Ishikawa (cell line): ENCODE data around the gene CTF1.

Experiments
- CEBPB ChIP-seq: IDR thresholded peaks from 2 replicates; pipeline ENCODE4 v1.6.1; 2012
- CREB1 ChIP-seq: IDR thresholded peaks from 2 replicates; pipeline ENCODE4 v1.6.1; 2012; ENCODE audit warnings: low read depth
- EGR1 ChIP-seq: IDR thresholded peaks from 2 replicates; pipeline ENCODE4 v1.6.1; 2012
- EP300 ChIP-seq: IDR thresholded peaks from 2 replicates; pipeline ENCODE4 v1.6.1; 2012; ENCODE audit warnings: borderline replicate concordance
- FOXM1 ChIP-seq: IDR thresholded peaks from 2 replicates; pipeline ENCODE4 v1.6.1; 2012; ENCODE audit warnings: low read depth, borderline replicate concordance
- MAX ChIP-seq: IDR thresholded peaks from 2 replicates; pipeline ENCODE4 v1.6.1; 2012
- NFIC ChIP-seq: IDR thresholded peaks from 2 replicates; pipeline ENCODE4 v1.6.1; 2012
- RAD21 ChIP-seq: IDR thresholded peaks from 2 replicates; pipeline ENCODE4 v1.6.1; 2012; ENCODE audit warnings: low read depth
- REST ChIP-seq: IDR thresholded peaks from 2 replicates; pipeline ENCODE4 v1.6.1; 2012; ENCODE audit warnings: low read depth, mild to moderate bottlenecking
- TAF1 ChIP-seq: IDR thresholded peaks from 2 replicates; pipeline ENCODE4 v1.6.1; 2012; ENCODE audit warnings: low read depth, mild to moderate bottlenecking
- TCF12 ChIP-seq: IDR thresholded peaks from 2 replicates; pipeline ENCODE4 v1.6.1; 2012; ENCODE audit warnings: low read depth
- TEAD4 ChIP-seq: IDR thresholded peaks from 2 replicates; pipeline ENCODE4 v1.6.1; 2012
- USF1 ChIP-seq: IDR thresholded peaks from 2 replicates; pipeline ENCODE4 v1.6.1; 2012
- YY1 ChIP-seq: IDR thresholded peaks from 2 replicates; pipeline ENCODE4 v1.6.1; 2012; ENCODE audit warnings: low read depth

GRCh38 chr16:30850246-30850645 is 46.2 kb upstream of the CTF1 start:
- TF ChIP-seq TCF12 (no peak), TAF1 (no peak), USF1 (no peak), MAX (no peak), CEBPB (no peak), RAD21 (no peak), TEAD4 (no peak), EP300 (no peak), YY1 (no peak), EGR1 (no peak), NFIC (no peak), CREB1 (no peak), REST (no peak), FOXM1 (no peak)
